HL-60 (cell line): ENCODE data around the gene DCUN1D3.

Experiments used
- CTCF ChIP-seq: IDR thresholded peaks from one replicate; pipeline ENCODE4 v1.5.1; 2011; ENCODE audit warnings: low read length, control low read depth, inconsistent platforms; ENCODE audit not compliant: insufficient read depth
- POLR2AphosphoS5 ChIP-seq: IDR thresholded peaks from 2 replicates; pipeline ENCODE4 v1.6.1; 2012; ENCODE audit warnings: low read depth
- SPI1 ChIP-seq: IDR thresholded peaks from 2 replicates; pipeline ENCODE4 v1.6.1; 2012; ENCODE audit warnings: low read depth, mild to moderate bottlenecking, borderline replicate concordance

DNA sequence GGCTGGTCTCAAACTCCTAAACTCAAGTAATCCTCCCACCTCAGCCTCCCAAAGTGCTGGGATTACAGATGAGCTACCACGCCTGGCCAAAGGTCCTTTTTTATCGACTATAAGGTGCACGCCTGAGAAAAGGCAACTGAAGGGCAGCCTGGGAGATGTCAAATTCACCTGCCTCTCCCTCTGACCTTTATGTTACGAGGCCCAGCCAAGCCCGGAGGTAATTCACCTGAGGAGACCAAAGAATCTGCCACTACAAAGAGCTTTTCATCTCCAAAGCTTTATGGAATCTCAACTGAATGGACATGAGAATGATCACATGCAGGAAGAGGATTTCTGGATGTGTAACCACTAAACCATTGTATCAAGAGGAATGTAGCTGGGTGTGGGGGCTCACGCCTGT is 37.6 kb upstream of the DCUN1D3 start:
- TF ChIP-seq SPI1 = no peak
- TF ChIP-seq POLR2AphosphoS5 = no peak
- TF ChIP-seq CTCF = no peak
